SKM-1 (cell line): ENCODE results near the gene GRK7.
A peak's percentile ranks its signal among the peaks of the same experiment; 100 is the strongest.
"Not testable (repeated sequence)": the region's sequence is repeated elsewhere in the genome, so short reads cannot be mapped to it uniquely, and the experiment has no call there.

Experiments used
- DNase-seq: peaks from one replicate; lab custom pipeline; 2025; ENCODE audit not compliant: unreplicated experiment; lab: John Stamatoyannopoulos, UW

Gene GRK7

GRCh38 chr3:141795276-141795675, 32.1 kb downstream of the GRK7 start:
- DNase-seq, result no peak

DNA sequence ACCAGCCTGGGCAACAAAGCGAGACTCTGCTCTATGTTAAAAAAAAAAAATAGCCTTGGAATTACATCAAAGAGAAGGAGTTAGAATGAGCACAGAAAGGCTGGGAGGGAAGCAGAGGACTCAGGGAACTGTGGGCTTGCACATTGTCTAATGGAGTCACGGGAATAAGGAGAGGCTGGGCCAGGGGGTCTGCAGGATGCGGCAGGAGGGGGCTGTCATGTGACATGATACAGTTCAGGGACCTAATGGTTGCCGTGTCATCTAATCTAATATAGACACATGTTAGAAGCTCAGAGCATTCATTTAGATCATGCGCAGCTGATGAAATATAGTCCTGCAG, 32.5 kb downstream of the GRK7 start:
- no peak for DNase-seq

DNA sequence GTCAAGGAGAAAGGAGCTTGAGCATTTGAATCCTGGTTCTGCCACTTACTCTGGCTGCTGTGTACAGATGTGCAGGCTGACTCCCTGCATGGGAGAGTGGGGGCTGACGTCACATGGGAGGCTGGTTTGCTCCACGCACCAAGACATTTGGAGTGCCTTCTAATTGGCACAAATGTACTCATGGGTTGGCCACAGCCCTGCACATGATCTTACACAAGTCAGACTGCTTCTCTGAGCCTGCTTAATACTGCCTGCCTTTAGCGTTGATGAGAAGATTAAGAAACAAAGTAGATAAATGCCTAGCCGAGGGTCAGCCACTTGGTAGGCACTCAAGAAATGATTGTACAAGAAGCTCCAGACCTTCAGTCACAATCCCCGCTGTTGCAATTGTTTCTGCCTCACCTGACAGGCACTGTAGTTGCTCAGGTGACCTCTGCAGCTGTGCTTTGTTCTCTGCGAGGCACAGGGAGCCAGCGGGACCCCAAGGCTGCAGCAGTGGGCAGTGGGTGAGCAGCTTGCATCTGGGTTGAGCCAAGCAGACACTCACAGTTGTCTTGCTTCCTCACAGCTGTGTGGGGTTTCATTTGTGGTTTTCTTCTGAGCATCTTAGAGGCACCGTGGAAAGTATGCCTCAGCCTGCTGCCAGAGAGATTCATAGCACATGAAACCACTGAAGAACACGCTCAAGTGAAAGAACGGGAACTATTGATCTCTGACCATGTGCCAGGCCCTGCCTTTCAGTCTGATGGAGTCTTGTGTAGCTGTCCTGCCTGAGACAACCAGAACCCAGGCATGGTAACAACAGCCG, 33.1 kb downstream of the GRK7 start:
- DNase-seq, result peak; percentile 68

DNA sequence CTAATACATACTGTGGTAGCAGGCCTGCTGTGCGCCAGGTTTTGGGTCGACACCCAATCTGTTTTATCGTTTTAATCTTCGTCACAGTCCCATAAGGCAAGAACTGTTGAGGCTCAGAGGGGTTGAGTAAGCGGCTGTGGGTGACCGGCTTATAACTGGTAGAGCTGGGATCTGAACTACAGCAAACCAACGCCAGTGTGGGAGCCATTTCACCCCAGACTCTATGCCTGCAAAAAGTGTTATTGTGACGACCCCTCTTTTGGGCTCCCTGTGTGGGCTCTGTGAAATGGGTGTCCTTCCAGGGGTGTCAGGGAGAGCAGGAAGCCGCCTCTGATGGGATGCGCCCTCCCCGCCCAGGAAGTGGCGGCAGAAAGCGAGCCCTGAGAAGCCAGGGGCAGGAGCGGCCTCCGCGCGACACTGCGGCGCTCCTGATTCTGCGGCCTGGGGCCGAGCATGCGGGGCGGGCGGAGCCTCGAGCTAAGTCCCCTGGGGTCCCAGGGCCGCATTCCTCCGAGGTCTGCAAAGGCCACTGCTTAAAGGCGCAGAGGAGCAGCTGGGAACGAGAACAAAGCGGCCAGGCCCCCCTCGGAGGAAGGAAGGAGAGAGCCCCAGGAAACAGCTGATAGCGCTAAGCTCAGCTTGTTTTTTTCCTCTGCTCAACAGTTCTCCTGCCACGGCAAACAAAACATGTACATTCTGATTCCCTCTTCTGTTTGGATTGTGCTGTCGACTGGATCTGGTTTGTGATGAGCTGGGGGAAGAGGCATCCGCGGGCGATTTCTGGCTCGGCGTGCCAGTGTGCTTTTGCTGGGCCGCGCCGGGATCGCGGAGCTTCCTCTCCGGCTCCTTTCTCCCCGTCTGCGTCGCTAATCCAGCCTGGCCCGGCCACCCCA, 33.9 kb downstream of the GRK7 start:
- no peak for DNase-seq

- no peak for DNase-seq
Observed at GRCh38 chr3:141797819-141798447, 34.7 kb downstream of the GRK7 start.

GRCh38 chr3:141798448-141798845, 35.2 kb downstream of the GRK7 start:
- DNase-seq, result no peak

GRCh38 chr3:141802316-141803077, 39.3 kb downstream of the GRK7 start:
- DNase-seq, result no peak

- DNase-seq, result not testable (repeated sequence)
Observed at GRCh38 chr3:141803538-141803937, 40.3 kb downstream of the GRK7 start.

GRCh38 chr3:141804447-141804777, 41.2 kb downstream of the GRK7 start:
- no peak for DNase-seq

GRCh38 chr3:141804778-141805639, 41.8 kb downstream of the GRK7 start:
- DNase-seq, result no peak

GRCh38 chr3:141807277-141808033, 44.2 kb downstream of the GRK7 start:
- no peak for DNase-seq

DNA sequence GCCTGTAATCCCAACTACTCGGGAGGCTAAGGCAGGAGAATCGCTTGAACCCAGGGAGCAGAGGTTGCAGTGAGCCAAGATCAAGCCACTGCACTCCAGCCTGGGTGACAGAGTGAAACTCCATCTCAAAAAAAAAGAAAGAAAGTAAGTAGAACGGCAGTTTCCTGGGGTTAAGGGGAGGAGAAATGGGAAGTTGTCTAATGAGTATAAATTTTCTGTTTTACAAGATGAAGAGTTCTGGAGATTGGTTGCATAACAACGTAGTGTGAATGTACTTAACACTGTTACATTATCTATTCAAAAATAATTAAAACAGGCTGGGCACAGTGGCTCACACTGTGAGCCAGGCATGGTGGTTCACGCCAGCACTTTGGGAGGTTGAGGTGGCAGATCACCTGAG, 45.4 kb downstream of the GRK7 start:
- DNase-seq, result no peak

- DNase-seq, result no peak
Observed at GRCh38 chr3:141810161-141810560, 47.0 kb downstream of the GRK7 start.

DNA sequence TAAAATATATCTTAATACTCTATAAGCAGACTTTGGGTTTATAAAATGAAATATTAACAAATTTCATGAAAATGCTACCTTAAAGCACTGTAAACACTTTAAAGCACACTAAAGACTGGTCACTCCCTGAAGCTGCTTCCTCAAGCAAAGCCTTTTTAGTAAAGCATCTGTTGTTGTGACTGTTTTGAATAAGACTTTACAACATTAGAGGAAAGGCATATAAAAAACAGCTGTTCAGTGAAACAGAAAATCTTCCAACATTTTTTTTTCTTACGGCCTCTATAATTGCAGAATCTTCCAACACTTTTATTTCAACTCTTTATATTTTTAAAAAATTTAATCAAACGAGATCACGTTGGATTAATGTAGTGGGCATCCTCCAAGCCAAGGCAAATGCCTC, 48.1 kb downstream of the GRK7 start:
- no peak for DNase-seq

DNA sequence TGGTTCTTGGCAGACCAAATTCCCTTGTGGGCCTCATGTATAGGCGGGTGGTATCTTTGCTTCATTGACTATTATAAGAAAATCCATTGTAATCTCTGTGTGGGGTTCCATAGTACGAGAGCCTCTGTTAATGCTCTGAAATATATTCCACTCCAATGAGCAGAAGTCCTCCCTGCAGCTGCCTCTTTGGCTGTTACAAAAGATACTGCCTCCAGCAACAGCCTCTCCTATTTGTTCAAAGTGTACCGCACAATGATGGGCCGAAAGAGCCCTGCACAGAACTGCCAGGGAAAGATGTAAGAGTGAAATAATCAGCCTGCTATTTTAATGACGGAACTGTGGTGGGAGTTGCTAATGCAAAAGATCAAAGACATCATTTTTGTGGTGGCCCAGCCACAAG, 48.9 kb downstream of the GRK7 start:
- no peak for DNase-seq

DNA sequence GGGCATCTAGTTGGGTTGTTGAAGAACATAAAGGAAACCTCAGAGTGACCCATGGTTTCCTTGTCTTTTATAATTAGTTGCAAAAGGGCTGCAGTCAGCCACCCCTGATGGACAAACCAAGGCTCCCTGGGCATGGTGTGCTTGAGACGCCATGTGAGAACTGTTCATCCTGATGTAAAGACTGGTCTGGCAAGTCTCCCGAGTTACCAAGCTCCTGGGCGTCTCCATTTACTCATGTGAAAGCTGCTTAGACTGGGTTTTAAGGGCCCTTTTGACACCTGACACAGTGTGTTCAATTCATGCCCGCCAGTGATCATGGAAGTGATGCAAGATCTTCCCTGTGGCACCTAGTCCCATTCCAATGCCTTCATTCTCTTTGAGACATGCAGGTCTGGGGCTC, 49.4 kb downstream of the GRK7 start:
- no peak for DNase-seq
